B cell (primary cell): ENCODE measurements around the gene GNAS.

Experiments
- CTCF ChIP-seq: fragments of 200-600 bp; IDR thresholded peaks from one replicate; pipeline ENCODE4 v1.8.0; 2022; ENCODE audit warnings: antibody characterized with exemption, mild to moderate bottlenecking
- EZH2 ChIP-seq: IDR thresholded peaks from 2 replicates; pipeline ENCODE4 v1.6.1; 2012; ENCODE audit warnings: borderline replicate concordance, low read depth, mild to moderate bottlenecking, moderate library complexity, low read length; ENCODE audit not compliant: insufficient read depth, poor library complexity, severe bottlenecking

GRCh38 chr20:58832457-58832856 lies 20.1 kb upstream of the GNAS start:
- TF ChIP-seq EZH2 (no peak), CTCF (no peak)
